ENCODE results near the gene UCP3.

The UCP3 gene

GRCh38 chr11:74004046-74004695 is 4.7 kb downstream of the UCP3 start:
- Mint-ChIP-seq H3K27me3 (no peaks in the 10 kb centered on the region), H3K4me3 (no peak overlapping the region), H3K9me3 (no peaks in the 10 kb centered on the region), H3K27ac (ENCODE audit: low read depth) (peak overlapping the region; percentile 95), H3K36me3 (ENCODE audit: insufficient read depth) (peaks cover 7% of the 10 kb centered on the region), H3K4me1 (peaks cover 60% of the 10 kb centered on the region)
- ATAC-seq (replicated peaks; ENCODE audit: extremely low read depth, poor library complexity, severe bottlenecking) (no peak), DNase-seq (ENCODE audit: low spot score in 2 of 2) (no peak)

DNA sequence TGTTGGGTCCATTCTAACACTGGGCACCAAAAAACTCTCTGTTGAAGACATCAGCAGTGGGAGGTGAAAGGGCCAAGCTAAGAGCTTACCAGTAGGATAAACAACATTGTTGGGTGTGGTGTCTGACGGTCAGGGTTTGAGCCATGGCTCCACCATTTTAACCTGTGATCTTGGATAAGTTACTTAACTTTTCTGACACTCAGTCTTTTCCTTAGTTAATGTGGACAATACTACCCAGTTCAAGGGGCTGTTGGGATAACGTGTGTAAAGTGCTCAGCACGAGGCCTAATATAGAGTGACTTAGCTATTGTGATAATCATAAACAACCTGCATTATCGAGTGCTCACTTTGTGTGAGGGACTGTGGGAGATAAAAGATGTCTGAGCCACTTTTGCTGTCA is 6.1 kb downstream of the UCP3 start:
- ATAC-seq (replicated peaks; ENCODE audit: extremely low read depth, poor library complexity, severe bottlenecking) (no peak), DNase-seq (ENCODE audit: low spot score in 2 of 2) (no peak)
- no peak overlapping the region for H3K4me3 Mint-ChIP-seq
- H3K27ac Mint-ChIP-seq (ENCODE audit: low read depth) = no peak overlapping the region
- H3K36me3 Mint-ChIP-seq (ENCODE audit: insufficient read depth) = peaks cover 7% of the 10 kb centered on the region
- H3K9me3 Mint-ChIP-seq = no peaks in the 10 kb centered on the region
- H3K4me1 Mint-ChIP-seq = peaks cover 52% of the 10 kb centered on the region
- no peaks in the 10 kb centered on the region for H3K27me3 Mint-ChIP-seq

- no peaks in the 10 kb centered on the region for H3K9me3 Mint-ChIP-seq
- no peak overlapping the region for H3K4me3 Mint-ChIP-seq
- peaks cover 61% of the 10 kb centered on the region for H3K4me1 Mint-ChIP-seq
- ATAC-seq (replicated peaks; ENCODE audit: extremely low read depth, poor library complexity, severe bottlenecking) (no peak), DNase-seq (ENCODE audit: low spot score in 2 of 2) (no peak)
- peak overlapping the region; percentile 27 for H3K27ac Mint-ChIP-seq (ENCODE audit: low read depth)
- peaks cover 9% of the 10 kb centered on the region for H3K36me3 Mint-ChIP-seq (ENCODE audit: insufficient read depth)
- H3K27me3 Mint-ChIP-seq = no peaks in the 10 kb centered on the region
Measured at GRCh38 chr11:74001822-74002286, 7.0 kb downstream of the UCP3 start.

DNA sequence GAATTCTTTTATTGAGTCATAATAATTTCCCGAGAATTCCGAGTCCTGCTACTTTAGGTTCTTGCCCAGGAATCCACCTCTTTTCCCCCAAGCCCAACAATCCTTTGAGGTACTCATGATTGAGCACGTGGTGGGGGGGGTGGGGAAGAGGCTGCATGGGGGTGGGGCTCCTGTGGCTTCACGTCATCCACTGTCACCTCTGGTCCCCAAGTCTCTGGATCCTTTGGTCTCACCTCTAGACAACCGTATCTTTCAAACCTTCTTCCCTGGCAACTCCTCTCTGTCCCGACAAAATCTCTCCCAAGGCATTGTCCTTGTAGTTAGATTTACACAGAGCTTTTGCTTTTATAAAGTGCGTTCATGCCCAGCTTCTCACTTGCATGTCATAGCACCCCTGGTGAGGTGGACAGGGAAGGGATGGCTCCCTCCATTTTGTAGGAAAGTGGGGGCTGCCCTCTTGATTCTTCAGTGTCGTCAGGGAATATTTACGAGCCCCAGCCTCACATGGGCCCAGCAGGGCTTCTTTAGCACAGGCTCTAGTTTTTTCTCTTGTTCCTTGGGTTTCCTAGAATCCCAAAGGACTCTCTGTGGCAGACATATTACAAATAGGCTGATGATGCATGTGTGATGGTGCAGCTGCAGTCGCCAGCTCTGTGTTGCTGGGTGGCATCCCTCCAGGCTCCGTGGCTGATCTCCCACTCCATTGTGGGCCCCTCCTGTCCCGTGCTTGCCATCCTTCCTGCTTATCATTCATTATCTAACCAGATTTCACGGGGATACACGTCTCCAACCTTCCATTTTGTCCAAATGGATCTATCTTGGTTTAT is 8.4 kb downstream of the UCP3 start:
- ATAC-seq (replicated peaks; ENCODE audit: extremely low read depth, poor library complexity, severe bottlenecking) (no peak), DNase-seq (ENCODE audit: low spot score in 2 of 2) (no peak)
- no peak overlapping the region for H3K27ac Mint-ChIP-seq (ENCODE audit: low read depth)
- peaks cover 63% of the 10 kb centered on the region for H3K4me1 Mint-ChIP-seq
- H3K9me3 Mint-ChIP-seq = no peaks in the 10 kb centered on the region
- no peak overlapping the region for H3K4me3 Mint-ChIP-seq
- H3K36me3 Mint-ChIP-seq (ENCODE audit: insufficient read depth) = peaks cover 15% of the 10 kb centered on the region
- no peaks in the 10 kb centered on the region for H3K27me3 Mint-ChIP-seq

GRCh38 chr11:73999581-74000306 is 9.1 kb downstream of the UCP3 start:
- Mint-ChIP-seq H3K9me3 (no peaks in the 10 kb centered on the region), H3K4me3 (no peak overlapping the region), H3K4me1 (peaks cover 63% of the 10 kb centered on the region), H3K36me3 (ENCODE audit: insufficient read depth) (peaks cover 19% of the 10 kb centered on the region), H3K27me3 (no peaks in the 10 kb centered on the region), H3K27ac (ENCODE audit: low read depth) (no peak overlapping the region)
- ATAC-seq (replicated peaks; ENCODE audit: extremely low read depth, poor library complexity, severe bottlenecking) (no peak), DNase-seq (ENCODE audit: low spot score in 2 of 2) (no peak)

- no peak overlapping the region for H3K27ac Mint-ChIP-seq (ENCODE audit: low read depth)
- peaks cover 19% of the 10 kb centered on the region for H3K36me3 Mint-ChIP-seq (ENCODE audit: insufficient read depth)
- DNase-seq (ENCODE audit: low spot score in 2 of 2) = no peak
- no peaks in the 10 kb centered on the region for H3K27me3 Mint-ChIP-seq
- peaks cover 57% of the 10 kb centered on the region for H3K4me1 Mint-ChIP-seq
- H3K9me3 Mint-ChIP-seq = no peaks in the 10 kb centered on the region
- no peak for ATAC-seq (replicated peaks; ENCODE audit: extremely low read depth, poor library complexity, severe bottlenecking)
- H3K4me3 Mint-ChIP-seq = no peak overlapping the region
Measured at GRCh38 chr11:73998846-73999575, 9.9 kb downstream of the UCP3 start.

GRCh38 chr11:73997120-73997770 is 11.6 kb downstream of the UCP3 start:
- H3K9me3 Mint-ChIP-seq = no peaks in the 10 kb centered on the region
- ATAC-seq (replicated peaks; ENCODE audit: extremely low read depth, poor library complexity, severe bottlenecking) (no peak), DNase-seq (ENCODE audit: low spot score in 2 of 2) (no peak)
- H3K27ac Mint-ChIP-seq (ENCODE audit: low read depth) = peak overlapping the region; percentile 99
- H3K4me3 Mint-ChIP-seq = peak overlapping the region; percentile 12
- no peaks in the 10 kb centered on the region for H3K27me3 Mint-ChIP-seq
- H3K36me3 Mint-ChIP-seq (ENCODE audit: insufficient read depth) = peaks cover 14% of the 10 kb centered on the region
- H3K4me1 Mint-ChIP-seq = peaks cover 51% of the 10 kb centered on the region

DNA sequence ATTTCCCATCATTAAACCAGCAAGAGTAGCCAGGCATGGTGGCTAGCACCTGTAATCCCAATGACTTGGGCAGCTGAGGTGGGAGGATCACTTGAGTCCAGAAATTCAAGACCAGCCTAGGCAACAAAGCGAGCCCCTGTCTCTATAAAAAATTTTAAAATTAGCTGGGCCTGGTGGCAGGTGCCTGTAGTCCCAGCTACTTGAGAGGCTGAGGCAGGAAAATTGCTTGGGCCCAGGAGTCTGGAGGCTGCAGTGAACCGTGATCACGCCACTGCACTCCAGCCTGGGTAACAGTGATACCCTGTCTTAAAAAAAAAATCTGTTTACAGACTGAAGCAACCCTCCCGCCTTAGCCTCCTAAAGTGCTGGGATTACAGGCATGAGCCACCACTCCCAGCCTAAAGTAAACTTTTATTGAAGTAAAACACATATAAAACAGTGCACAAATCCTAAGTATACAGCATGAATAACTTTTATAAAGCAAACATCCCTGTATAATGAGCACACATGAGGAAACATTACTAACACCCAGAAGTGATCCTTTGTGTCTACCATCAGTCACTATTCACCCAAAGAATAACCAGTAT is 12.6 kb downstream of the UCP3 start:
- ATAC-seq (replicated peaks; ENCODE audit: extremely low read depth, poor library complexity, severe bottlenecking) = no peak
- Mint-ChIP-seq H3K4me3 (peak overlapping the region; percentile 75), H3K9me3 (no peaks in the 10 kb centered on the region), H3K4me1 (peaks cover 43% of the 10 kb centered on the region), H3K27me3 (no peaks in the 10 kb centered on the region), H3K27ac (ENCODE audit: low read depth) (peak overlapping the region; percentile 99), H3K36me3 (ENCODE audit: insufficient read depth) (peaks cover 12% of the 10 kb centered on the region)
- no peak for DNase-seq (ENCODE audit: low spot score in 2 of 2)

GRCh38 chr11:73995731-73996130 is 13.2 kb downstream of the UCP3 start:
- peak in 1 of 2 donors; percentile 54 for DNase-seq (ENCODE audit: low spot score in 2 of 2)
- peaks cover 12% of the 10 kb centered on the region for H3K36me3 Mint-ChIP-seq (ENCODE audit: insufficient read depth)
- peak overlapping the region; percentile 75 for H3K4me3 Mint-ChIP-seq
- peaks cover 38% of the 10 kb centered on the region for H3K4me1 Mint-ChIP-seq
- peak overlapping the region; percentile 99 for H3K27ac Mint-ChIP-seq (ENCODE audit: low read depth)
- no peaks in the 10 kb centered on the region for H3K9me3 Mint-ChIP-seq
- H3K27me3 Mint-ChIP-seq = no peaks in the 10 kb centered on the region
- ATAC-seq (replicated peaks; ENCODE audit: extremely low read depth, poor library complexity, severe bottlenecking) = peak; percentile 90

- H3K4me1 Mint-ChIP-seq = peaks cover 33% of the 10 kb centered on the region
- peaks cover 12% of the 10 kb centered on the region for H3K36me3 Mint-ChIP-seq (ENCODE audit: insufficient read depth)
- H3K4me3 Mint-ChIP-seq = peak overlapping the region; percentile 75
- peak; percentile 86 for ATAC-seq (replicated peaks; ENCODE audit: extremely low read depth, poor library complexity, severe bottlenecking)
- no peaks in the 10 kb centered on the region for H3K9me3 Mint-ChIP-seq
- H3K27me3 Mint-ChIP-seq = no peaks in the 10 kb centered on the region
- peak overlapping the region; percentile 99 for H3K27ac Mint-ChIP-seq (ENCODE audit: low read depth)
- peak in 1 of 2 donors; percentile 51 for DNase-seq (ENCODE audit: low spot score in 2 of 2)
Measured at GRCh38 chr11:73995247-73995646, 13.6 kb downstream of the UCP3 start.

- Mint-ChIP-seq H3K4me1 (peaks cover 22% of the 10 kb centered on the region), H3K36me3 (ENCODE audit: insufficient read depth) (peaks cover 9% of the 10 kb centered on the region), H3K4me3 (no peak overlapping the region), H3K27me3 (no peaks in the 10 kb centered on the region), H3K27ac (ENCODE audit: low read depth) (no peak overlapping the region), H3K9me3 (no peaks in the 10 kb centered on the region)
- DNase-seq (ENCODE audit: low spot score in 2 of 2) = no peak
- no peak for ATAC-seq (replicated peaks; ENCODE audit: extremely low read depth, poor library complexity, severe bottlenecking)
Measured at GRCh38 chr11:73991471-73992006, 17.3 kb downstream of the UCP3 start.
